Jurkat, Clone E6-1 (cell line): ENCODE data around the gene PTPN6. TPM values are rescaled to one million over a fixed set of nuclear protein-coding genes. Genes with fewer than 3 reads are reported as not detected.
A peak's percentile ranks its signal among the peaks of the same experiment; 100 is the strongest.
"Not testable (repeated sequence)": the region's sequence is repeated elsewhere in the genome, so short reads cannot be mapped to it uniquely, and the experiment has no call there.

Experiments used
- DNase-seq: peaks from one replicate; pipeline ENCODE4 v3.0.0-alpha.2; 2011; ENCODE audit warnings: low read depth, low spot score
- H3K4me3 ChIP-seq: 2 replicates; pipeline ENCODE4 v1.5.1; 2011; ENCODE audit warnings: mild to moderate bottlenecking, low read length, control low read depth, moderate library complexity
- polyA plus RNA-seq: library from polyadenylated mRNA; unstranded; fragments of >200 nt; gene quantifications from one replicate; pipeline ENCODE4 v1.2.1, GENCODE V29; 2012; ENCODE audit warnings: missing spikeins; ENCODE audit not compliant: insufficient read length, insufficient read depth

PTPN6 gene
- 609 TPM for polyA plus RNA-seq

GRCh38 chr12:6950811-6951540, at the start of gene PTPN6:
Gene PTPN6 (plus strand): TSS chr12:6951356. CDS start chr12:6951513, 157 bp downstream.
- peak; percentile 72 for DNase-seq

GRCh38 chr12:6902448-6902847, 48.7 kb upstream of the PTPN6 start:
- DNase-seq, result no peak
- no peak overlapping the region for H3K4me3 ChIP-seq

More at GRCh38 chr12:6950811-6951540, at the start of gene PTPN6:
- peak within 1 kb of the TSS; percentile 89 for H3K4me3 ChIP-seq

- no peak for DNase-seq
- no peak overlapping the region for H3K4me3 ChIP-seq
Measured at GRCh38 chr12:6903722-6904121, 47.4 kb upstream of the PTPN6 start.

GRCh38 chr12:6904280-6905276, 46.6 kb upstream of the PTPN6 start, which contains the start of gene LRRC23:
Gene LRRC23 (plus strand): TSS chr12:6904822. CDS start chr12:6905634, 812 bp downstream.
- peak within 1 kb of the TSS; percentile 90 for H3K4me3 ChIP-seq
- peak; percentile 96 for DNase-seq

GRCh38 chr12:6905414-6906040, 45.6 kb upstream of the PTPN6 start:
- DNase-seq, result no peak
- peak overlapping the region; percentile 90 for H3K4me3 ChIP-seq

- DNase-seq, H3K4me3 ChIP-seq: not testable (repeated sequence)
Measured at GRCh38 chr12:6908141-6908540, 43.0 kb upstream of the PTPN6 start.

- no peak for DNase-seq
- no peak overlapping the region for H3K4me3 ChIP-seq
Measured at GRCh38 chr12:6909421-6910145, 41.6 kb upstream of the PTPN6 start.

- no peak overlapping the region for H3K4me3 ChIP-seq
- DNase-seq, result no peak
Measured at GRCh38 chr12:6912164-6912935, 38.8 kb upstream of the PTPN6 start.

GRCh38 chr12:6914246-6914946, 36.8 kb upstream of the PTPN6 start, which contains the start of gene ENO2:
Gene ENO2 (plus strand): TSS chr12:6914580. CDS start chr12:6915833, 1,253 bp downstream.
- DNase-seq, result no peak
- H3K4me3 ChIP-seq, result peak within 1 kb of the TSS; percentile 78

GRCh38 chr12:6914947-6915788, 36.0 kb upstream of the PTPN6 start:
- peak overlapping the region; percentile 78 for H3K4me3 ChIP-seq
- no peak for DNase-seq

GRCh38 chr12:6915789-6916285, 35.3 kb upstream of the PTPN6 start:
- no peak overlapping the region for H3K4me3 ChIP-seq
- DNase-seq, result no peak

- H3K4me3 ChIP-seq, result no peak overlapping the region
Measured at GRCh38 chr12:6916426-6917200, 34.5 kb upstream of the PTPN6 start.

GRCh38 chr12:6917491-6918231, 33.5 kb upstream of the PTPN6 start:
- DNase-seq, result no peak

More at GRCh38 chr12:6916426-6917200, 34.5 kb upstream of the PTPN6 start:
- DNase-seq, result no peak

GRCh38 chr12:6919588-6919987, 31.6 kb upstream of the PTPN6 start:
- DNase-seq, result no peak
- no peak overlapping the region for H3K4me3 ChIP-seq

More at GRCh38 chr12:6917491-6918231, 33.5 kb upstream of the PTPN6 start:
- H3K4me3 ChIP-seq, result no peak overlapping the region

- H3K4me3 ChIP-seq, result no peak overlapping the region
- no peak for DNase-seq
Measured at GRCh38 chr12:6921539-6921938, 29.6 kb upstream of the PTPN6 start.
